Astrocyte (in vitro differentiated cells and primary cell): ENCODE measurements around the gene C3orf22. TPM values are rescaled to one million over a fixed set of nuclear protein-coding genes. Genes with fewer than 3 reads are reported as not detected.

Experiments
- DNase-seq: peaks from one replicate; pipeline ENCODE4 v3.0.0-alpha.2; 2010; ENCODE audit warnings: low read depth
- FAIRE-seq: peaks from 2 replicates; lab custom pipeline; 2011; peaks lifted over from hg19 to GRCh38; lab: Jason Lieb, UNC
- H2AFZ ChIP-seq: 2 replicates; pipeline ENCODE4 v1.6.0; 2012; ENCODE audit warnings: low read depth, low read length, inconsistent platforms
- H3K27ac ChIP-seq: 2 replicates; pipeline ENCODE4 v1.5.1; 2011; ENCODE audit warnings: low read depth, low read length, inconsistent platforms
- H3K27me3 ChIP-seq: 2 replicates; pipeline ENCODE4 v1.6.0; 2011; ENCODE audit warnings: low read length, inconsistent platforms; ENCODE audit not compliant: insufficient read depth
- H3K36me3 ChIP-seq: 2 replicates; pipeline ENCODE4 v1.5.1; 2011; ENCODE audit warnings: low read length, inconsistent platforms; ENCODE audit not compliant: insufficient read depth
- H3K4me1 ChIP-seq: 2 replicates; pipeline ENCODE4 v1.5.1; 2011; ENCODE audit warnings: low read length, inconsistent platforms; ENCODE audit not compliant: insufficient read depth
- H3K4me2 ChIP-seq: 2 replicates; pipeline ENCODE4 v1.6.0; 2012; ENCODE audit warnings: low read length, inconsistent platforms
- H3K4me3 ChIP-seq: 2 replicates; pipeline ENCODE4 v1.5.1; 2011; ENCODE audit warnings: low read depth, mild to moderate bottlenecking, low read length, inconsistent platforms; ENCODE audit not compliant: insufficient read depth
- H3K79me2 ChIP-seq: 2 replicates; pipeline ENCODE4 v1.6.0; 2012; ENCODE audit warnings: mild to moderate bottlenecking, low read length, inconsistent platforms; ENCODE audit not compliant: insufficient read depth
- H3K9ac ChIP-seq: 2 replicates; pipeline ENCODE4 v1.6.0; 2012; ENCODE audit warnings: mild to moderate bottlenecking, low read length, inconsistent platforms
- H3K9me3 ChIP-seq: 2 replicates; pipeline ENCODE4 v1.5.1; 2012; ENCODE audit warnings: low read depth, mild to moderate bottlenecking, low read length, inconsistent platforms; ENCODE audit not compliant: insufficient read depth
- H4K20me1 ChIP-seq: 2 replicates; pipeline ENCODE4 v1.6.0; 2012; ENCODE audit warnings: low read length, inconsistent platforms; ENCODE audit not compliant: insufficient read depth
- H3K27ac Mint-ChIP-seq: one replicate; pipeline ENCODE4 v1.8.0; 2021; ENCODE audit warnings: mild to moderate bottlenecking, mixed read lengths; ENCODE audit not compliant: unreplicated experiment
- H3K27me3 Mint-ChIP-seq: one replicate; pipeline ENCODE4 v1.8.0; 2021; ENCODE audit warnings: low read depth, mixed read lengths; ENCODE audit not compliant: unreplicated experiment
- H3K36me3 Mint-ChIP-seq: one replicate; pipeline ENCODE4 v1.8.0; 2021; ENCODE audit warnings: low read depth, mixed read lengths; ENCODE audit not compliant: unreplicated experiment
- H3K4me1 Mint-ChIP-seq: one replicate; pipeline ENCODE4 v1.8.0; 2021; ENCODE audit warnings: low read depth, mixed read lengths; ENCODE audit not compliant: unreplicated experiment
- H3K4me3 Mint-ChIP-seq: one replicate; pipeline ENCODE4 v1.8.0; 2021; ENCODE audit warnings: mild to moderate bottlenecking, moderate library complexity, mixed read lengths; ENCODE audit not compliant: unreplicated experiment
- H3K9me3 Mint-ChIP-seq: one replicate; pipeline ENCODE4 v1.8.0; 2021; ENCODE audit warnings: mild to moderate bottlenecking, mixed read lengths; ENCODE audit not compliant: unreplicated experiment
- CTCF ChIP-seq: IDR thresholded peaks from 2 replicates; pipeline ENCODE4 v1.5.1; 2011; ENCODE audit warnings: low read depth, mild to moderate bottlenecking, inconsistent platforms, low read length, moderate library complexity; ENCODE audit not compliant: insufficient read depth
- EZH2 ChIP-seq: IDR thresholded peaks from 2 replicates; pipeline ENCODE4 v1.6.1; 2012; ENCODE audit warnings: mild to moderate bottlenecking, low read length, inconsistent platforms; ENCODE audit not compliant: insufficient read depth
- total RNA-seq: library from RNA; stranded (reverse); gene quantifications from 2 replicates; pipeline ENCODE4 v1.2.1, GENCODE V29; 2021

Gene C3orf22
- total RNA-seq, 1 donor from 2014 or later: not detected

DNA sequence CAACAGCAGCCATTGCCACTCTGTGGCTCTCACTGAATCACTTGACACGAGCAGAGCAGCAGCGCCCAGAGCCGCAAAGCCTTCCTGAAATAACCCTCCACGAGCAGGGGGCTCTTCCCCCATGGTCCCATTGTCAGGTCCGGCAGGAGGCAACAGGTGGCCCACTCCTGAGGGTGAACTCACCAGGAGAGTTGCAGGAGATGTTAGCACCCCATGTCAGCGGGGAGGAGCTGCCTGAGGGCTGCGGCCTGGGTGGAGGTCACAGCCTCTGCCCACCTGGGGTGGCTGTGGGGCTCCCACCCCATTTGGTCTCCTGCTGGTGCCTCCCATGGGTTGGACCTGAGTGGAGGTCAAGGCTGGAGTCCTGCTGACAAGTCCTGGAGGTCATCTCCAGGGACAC is 12.3 kb upstream of the C3orf22 start:
- H3K9me3 Mint-ChIP-seq: peaks cover 2% of the 10 kb centered on the region
- Histone ChIP-seq H4K20me1 (no peaks in the 10 kb centered on the region), H3K9ac (no peak overlapping the region), H3K79me2 (no peaks in the 10 kb centered on the region), H3K27ac (no peak overlapping the region), H2AFZ (no peak overlapping the region), H3K4me3 (no peak overlapping the region), H3K27me3 (peaks cover 7% of the 10 kb centered on the region), H3K36me3 (no peaks in the 10 kb centered on the region), H3K4me1 (no peaks in the 10 kb centered on the region), H3K4me2 (no peak overlapping the region), H3K9me3 (no peaks in the 10 kb centered on the region)
- no peaks in the 10 kb centered on the region for H3K4me1 Mint-ChIP-seq
- H3K27me3 Mint-ChIP-seq: peaks cover 30% of the 10 kb centered on the region
- H3K4me3 Mint-ChIP-seq: no peak overlapping the region
- H3K27ac Mint-ChIP-seq: no peak overlapping the region
- DNase-seq (no peak), FAIRE-seq (no peak)
- TF ChIP-seq EZH2: no peak
- TF ChIP-seq CTCF: no peak
- H3K36me3 Mint-ChIP-seq: peaks cover 2% of the 10 kb centered on the region

DNA sequence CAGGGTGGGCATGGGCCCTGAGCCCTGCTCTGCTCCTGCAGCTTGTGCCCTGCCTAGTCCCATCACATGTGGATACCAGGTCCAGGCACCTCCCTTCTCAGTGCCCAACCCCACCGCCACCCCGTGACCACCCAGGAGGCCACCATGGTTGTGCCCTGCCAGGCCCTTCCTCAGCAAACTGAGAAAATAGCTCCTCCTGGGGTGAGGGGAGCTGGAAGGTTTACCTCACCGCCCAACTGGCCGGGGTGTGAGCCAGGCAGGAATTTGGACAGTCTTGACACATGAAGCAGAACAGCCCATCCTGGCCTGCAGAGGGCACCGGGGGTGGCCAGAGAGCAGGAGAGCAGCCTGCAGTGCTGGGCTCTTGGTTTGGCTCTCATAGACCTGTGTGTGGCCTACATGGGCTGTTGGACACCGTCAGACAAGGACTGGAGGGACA is 11.4 kb upstream of the C3orf22 start:
- H3K9ac ChIP-seq: no peak overlapping the region
- H3K36me3 Mint-ChIP-seq: peaks cover 2% of the 10 kb centered on the region
- no peak overlapping the region for H3K27ac Mint-ChIP-seq
- peaks cover 7% of the 10 kb centered on the region for H3K27me3 ChIP-seq
- H3K36me3 ChIP-seq: no peaks in the 10 kb centered on the region
- no peak overlapping the region for H3K27ac ChIP-seq
- no peaks in the 10 kb centered on the region for H4K20me1 ChIP-seq
- no peaks in the 10 kb centered on the region for H3K9me3 ChIP-seq
- TF ChIP-seq EZH2: no peak
- TF ChIP-seq CTCF: no peak
- H3K4me1 ChIP-seq: no peaks in the 10 kb centered on the region
- no peak overlapping the region for H2AFZ ChIP-seq
- H3K4me1 Mint-ChIP-seq: no peaks in the 10 kb centered on the region
- DNase-seq (no peak), FAIRE-seq (no peak)
- H3K4me3 Mint-ChIP-seq: no peak overlapping the region
- H3K9me3 Mint-ChIP-seq: peaks cover 2% of the 10 kb centered on the region
- no peaks in the 10 kb centered on the region for H3K79me2 ChIP-seq
- H3K4me2 ChIP-seq: no peak overlapping the region
- no peak overlapping the region for H3K4me3 ChIP-seq
- peaks cover 31% of the 10 kb centered on the region for H3K27me3 Mint-ChIP-seq

- Mint-ChIP-seq H3K27ac (no peak overlapping the region), H3K9me3 (peaks cover 2% of the 10 kb centered on the region), H3K27me3 (peaks cover 33% of the 10 kb centered on the region), H3K4me3 (no peak overlapping the region), H3K4me1 (no peaks in the 10 kb centered on the region), H3K36me3 (peaks cover 2% of the 10 kb centered on the region)
- Histone ChIP-seq H3K27ac (no peak overlapping the region), H3K36me3 (no peaks in the 10 kb centered on the region), H4K20me1 (no peaks in the 10 kb centered on the region), H3K4me3 (no peak overlapping the region), H3K79me2 (no peaks in the 10 kb centered on the region), H3K4me1 (no peaks in the 10 kb centered on the region), H3K27me3 (peaks cover 7% of the 10 kb centered on the region), H2AFZ (no peak overlapping the region), H3K4me2 (no peak overlapping the region), H3K9ac (no peak overlapping the region), H3K9me3 (no peaks in the 10 kb centered on the region)
- FAIRE-seq (no peak), DNase-seq (no peak)
- TF ChIP-seq EZH2 (no peak), CTCF (no peak)
Observed at GRCh38 chr3:126569390-126569975, 10.8 kb upstream of the C3orf22 start.
